GM11168 (cell line): Measurements from ENCODE around the gene PIP.
"Not testable (repeated sequence)": the region's sequence is repeated elsewhere in the genome, so short reads cannot be mapped to it uniquely, and the experiment has no call there.

ENCODE experiments used
- in situ Hi-C: fragments of 300-500 bp; cut with MboI; formaldehyde crosslinking; loops from one replicate; pipeline ENCODE4 v1.12.0; 2022; ENCODE audit warnings: low sequenced_read_pairs; ENCODE audit not compliant: unreplicated experiment

The PIP gene

GRCh38 chr7:143131781-143132180 lies at the start of gene PIP:
TSS of gene PIP (plus strand) at chr7:143132077. CDS start at chr7:143132117, 40 bp downstream.
- in situ Hi-C loops: no loop called here

- in situ Hi-C loops: no loop called here
These were observed 46.8 kb upstream of the PIP start for GRCh38 chr7:143085109-143085508.

- in situ Hi-C loops: not testable (repeated sequence)
These were observed 46.3 kb upstream of the PIP start for GRCh38 chr7:143085610-143086009.

GRCh38 chr7:143088549-143089231 lies 43.2 kb upstream of the PIP start:
- in situ Hi-C loops: not testable (repeated sequence)

GRCh38 chr7:143096146-143096545 lies 35.7 kb upstream of the PIP start:
- in situ Hi-C loops: no loop called here

GRCh38 chr7:143099579-143099978 lies 32.3 kb upstream of the PIP start:
- in situ Hi-C loops: not testable (repeated sequence)

GRCh38 chr7:143104759-143105158 lies 27.1 kb upstream of the PIP start:
- in situ Hi-C loops: no loop called here

- in situ Hi-C loops: not testable (repeated sequence)
These were observed 23.9 kb upstream of the PIP start for GRCh38 chr7:143108019-143108418.

- in situ Hi-C loops: no loop called here
These were observed 14.5 kb upstream of the PIP start for GRCh38 chr7:143117395-143117794.

GRCh38 chr7:143120691-143121405 lies 11.0 kb upstream of the PIP start:
- in situ Hi-C loops: no loop called here

GRCh38 chr7:143123326-143123725 lies 8.6 kb upstream of the PIP start:
- in situ Hi-C loops: not testable (repeated sequence)

- in situ Hi-C loops: no loop called here
These were observed 5.7 kb upstream of the PIP start for GRCh38 chr7:143126146-143126545.

GRCh38 chr7:143129051-143129450 lies 2.8 kb upstream of the PIP start:
- in situ Hi-C loops: no loop called here

GRCh38 chr7:143129477-143129876 lies 2.4 kb upstream of the PIP start:
- in situ Hi-C loops: no loop called here

- in situ Hi-C loops: no loop called here
These were observed 1.3 kb upstream of the PIP start for GRCh38 chr7:143130541-143130940.

- in situ Hi-C loops: no loop called here
These were observed 15.2 kb downstream of the PIP start for GRCh38 chr7:143147070-143147469.

GRCh38 chr7:143148050-143148449 lies 16.2 kb downstream of the PIP start:
- in situ Hi-C loops: no loop called here

- in situ Hi-C loops: no loop called here
These were observed 16.8 kb downstream of the PIP start for GRCh38 chr7:143148651-143149050.

GRCh38 chr7:143150696-143151095 lies 18.8 kb downstream of the PIP start:
- in situ Hi-C loops: not testable (repeated sequence)

- in situ Hi-C loops: not testable (repeated sequence)
These were observed 26.7 kb downstream of the PIP start for GRCh38 chr7:143158617-143159016.

- in situ Hi-C loops: no loop called here
These were observed 39.8 kb downstream of the PIP start for GRCh38 chr7:143171697-143172096.

GRCh38 chr7:143172354-143172753 lies 40.5 kb downstream of the PIP start:
- in situ Hi-C loops: no loop called here
